Rectal smooth muscle tissue (tissue), 1 donor: Measurements from ENCODE around the gene TMEM184C.

Source experiments
- H3K27ac ChIP-seq: one replicate; pipeline ENCODE4 v1.7.0; 2013; ENCODE audit warnings: low read depth, low read length, inconsistent platforms
- H3K27me3 ChIP-seq: one replicate; pipeline ENCODE4 v1.7.0; 2013; ENCODE audit warnings: low read length; ENCODE audit not compliant: control insufficient read depth, insufficient read depth
- H3K36me3 ChIP-seq: one replicate; pipeline ENCODE4 v1.7.0; 2013; ENCODE audit warnings: low read length; ENCODE audit not compliant: control insufficient read depth, insufficient read depth
- H3K4me1 ChIP-seq: one replicate; pipeline ENCODE4 v1.7.0; 2013; ENCODE audit warnings: low read length; ENCODE audit not compliant: control insufficient read depth, insufficient read depth
- H3K4me3 ChIP-seq: one replicate; pipeline ENCODE4 v1.7.0; 2013; ENCODE audit warnings: low read length
- H3K9ac ChIP-seq: one replicate; pipeline ENCODE4 v1.7.0; 2013; ENCODE audit warnings: low read length

TMEM184C gene

GRCh38 chr4:147587041-147587440, 30.2 kb upstream of the TMEM184C start:
- Histone ChIP-seq H3K4me3 (no peak overlapping the region), H3K27ac (no peak overlapping the region), H3K36me3 (no peaks in the 10 kb centered on the region), H3K9ac (no peak overlapping the region), H3K4me1 (no peaks in the 10 kb centered on the region), H3K27me3 (no peaks in the 10 kb centered on the region)

DNA sequence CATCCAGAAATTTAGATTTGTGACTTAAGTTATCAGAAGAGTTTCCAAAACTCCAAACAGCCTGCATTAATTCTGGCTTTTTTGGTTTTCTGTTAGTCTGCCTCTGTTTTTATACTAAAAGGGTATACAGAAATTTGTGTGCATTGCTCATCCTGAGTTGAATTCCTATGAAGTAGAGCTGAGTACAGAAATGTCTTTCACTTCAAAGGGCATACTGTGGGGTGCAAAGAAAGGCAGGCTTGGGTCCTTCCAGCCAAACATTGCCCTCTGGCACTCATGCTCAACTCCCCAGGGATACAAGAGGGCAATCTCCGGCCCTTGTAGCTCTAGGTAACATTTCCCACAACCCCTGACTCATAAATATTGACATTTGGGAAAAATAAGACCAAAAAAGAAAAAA, 27.6 kb upstream of the TMEM184C start:
- Histone ChIP-seq H3K4me3 (no peak overlapping the region), H3K4me1 (no peaks in the 10 kb centered on the region), H3K9ac (no peak overlapping the region), H3K27ac (no peak overlapping the region), H3K27me3 (no peaks in the 10 kb centered on the region), H3K36me3 (no peaks in the 10 kb centered on the region)

DNA sequence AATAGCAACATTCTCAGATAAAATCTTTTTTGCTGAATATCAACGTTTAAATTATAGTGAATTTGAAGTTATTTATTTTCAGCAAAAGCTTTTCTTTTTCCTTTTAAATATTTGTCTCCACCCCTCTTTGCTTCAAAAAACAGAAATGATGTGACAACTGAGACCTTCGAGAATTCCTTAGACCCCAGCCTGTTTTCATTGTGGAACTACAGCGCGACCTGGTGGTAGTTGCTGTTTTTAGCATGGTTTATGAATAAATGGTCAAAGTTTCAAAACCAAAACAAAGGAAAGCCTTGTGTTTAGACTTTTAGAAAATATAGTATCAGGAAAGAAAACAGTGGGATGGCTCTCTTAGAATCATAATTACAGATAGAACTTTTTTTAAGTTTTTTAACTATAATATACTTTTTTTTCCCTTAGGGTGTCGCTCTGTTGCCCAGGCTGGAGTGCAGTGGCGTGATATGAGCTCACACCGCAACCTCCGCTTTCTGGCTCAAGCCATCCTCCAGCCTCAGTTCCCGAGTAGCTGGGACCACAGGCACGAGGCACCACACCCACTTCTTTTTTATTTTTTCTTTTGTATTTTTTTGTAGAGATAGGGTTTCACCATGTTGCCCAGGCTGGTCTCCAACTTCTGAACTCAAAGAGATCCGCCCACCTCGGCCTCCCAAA, 26.8 kb upstream of the TMEM184C start:
- Histone ChIP-seq H3K4me3 (no peak overlapping the region), H3K9ac (no peak overlapping the region), H3K27ac (no peak overlapping the region), H3K36me3 (no peaks in the 10 kb centered on the region), H3K27me3 (no peaks in the 10 kb centered on the region), H3K4me1 (no peaks in the 10 kb centered on the region)

GRCh38 chr4:147591106-147591505, 26.1 kb upstream of the TMEM184C start:
- Histone ChIP-seq H3K4me1 (no peaks in the 10 kb centered on the region), H3K4me3 (no peak overlapping the region), H3K27ac (no peak overlapping the region), H3K27me3 (no peaks in the 10 kb centered on the region), H3K36me3 (no peaks in the 10 kb centered on the region), H3K9ac (no peak overlapping the region)

DNA sequence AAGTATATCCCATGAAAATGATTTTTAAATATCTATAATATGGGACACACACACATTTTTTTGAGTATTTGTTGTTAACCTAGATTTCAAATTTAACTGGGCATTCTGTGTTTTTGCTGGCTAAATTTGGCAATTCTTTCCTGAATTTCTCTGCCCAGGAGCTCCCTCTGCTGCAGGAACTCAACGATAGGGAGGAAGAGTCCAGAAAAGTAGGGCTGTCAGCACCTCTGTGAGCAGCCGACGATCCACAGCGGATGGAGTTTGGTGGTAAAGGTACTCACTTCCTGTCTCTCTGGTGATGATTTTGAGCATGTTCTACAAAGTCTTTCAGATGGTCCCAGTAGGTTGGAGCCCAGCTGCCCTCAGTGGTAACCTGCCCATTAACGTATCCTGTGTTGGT, 23.1 kb upstream of the TMEM184C start:
- no peaks in the 10 kb centered on the region for H3K4me1 ChIP-seq
- no peak overlapping the region for H3K4me3 ChIP-seq
- no peak overlapping the region for H3K27ac ChIP-seq
- no peak overlapping the region for H3K9ac ChIP-seq
- H3K36me3 ChIP-seq, result no peaks in the 10 kb centered on the region
- H3K27me3 ChIP-seq, result no peaks in the 10 kb centered on the region

GRCh38 chr4:147594578-147594977, 22.6 kb upstream of the TMEM184C start:
- Histone ChIP-seq H3K4me1 (no peaks in the 10 kb centered on the region), H3K27me3 (no peaks in the 10 kb centered on the region), H3K9ac (no peak overlapping the region), H3K36me3 (no peaks in the 10 kb centered on the region), H3K4me3 (no peak overlapping the region), H3K27ac (no peak overlapping the region)

DNA sequence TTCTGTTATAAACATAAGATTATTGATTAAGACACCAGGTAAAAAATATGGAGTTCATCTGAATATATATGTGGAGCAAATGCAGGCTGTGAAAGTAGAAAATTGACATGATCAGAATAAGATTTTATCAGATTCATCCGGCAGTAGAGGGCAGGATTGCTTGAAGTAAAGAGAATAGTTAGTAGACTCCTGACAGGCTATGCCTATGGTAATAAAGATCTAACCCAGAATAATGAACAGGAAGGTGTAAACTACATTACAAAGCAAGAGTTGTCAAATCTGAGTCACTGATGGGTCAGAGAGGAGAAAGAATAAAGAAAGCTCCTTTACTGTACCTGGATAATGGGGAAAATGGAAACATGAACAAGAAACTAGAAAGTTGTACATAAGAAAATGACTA, 20.8 kb upstream of the TMEM184C start:
- Histone ChIP-seq H3K27ac (no peak overlapping the region), H3K36me3 (no peaks in the 10 kb centered on the region), H3K9ac (no peak overlapping the region), H3K4me3 (no peak overlapping the region), H3K4me1 (no peaks in the 10 kb centered on the region), H3K27me3 (no peaks in the 10 kb centered on the region)

GRCh38 chr4:147596981-147597380, 20.2 kb upstream of the TMEM184C start:
- H3K9ac ChIP-seq, result no peak overlapping the region
- no peak overlapping the region for H3K27ac ChIP-seq

DNA sequence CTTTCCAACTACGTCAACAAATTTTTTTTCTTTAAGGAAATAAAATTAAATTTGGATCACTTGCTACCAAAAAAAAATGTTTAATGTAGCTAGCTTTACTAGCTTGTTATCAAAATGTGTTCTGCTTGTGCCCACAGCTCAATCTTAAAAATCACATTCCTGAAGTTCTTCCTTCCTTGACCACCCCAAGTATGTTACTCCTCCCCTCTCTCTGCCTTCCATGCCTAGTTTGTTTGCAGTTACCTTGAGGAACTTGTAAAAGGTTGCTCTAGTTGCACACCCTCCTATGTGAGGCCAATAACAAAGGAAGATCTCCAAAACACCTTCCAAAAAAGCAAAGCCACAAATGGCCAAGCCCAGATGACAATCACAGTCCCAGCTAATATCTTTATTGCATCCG, 19.6 kb upstream of the TMEM184C start:
- Histone ChIP-seq H3K27ac (no peak overlapping the region), H3K9ac (no peak overlapping the region), H3K4me3 (no peak overlapping the region), H3K27me3 (no peaks in the 10 kb centered on the region), H3K36me3 (no peaks in the 10 kb centered on the region), H3K4me1 (no peaks in the 10 kb centered on the region)

More at GRCh38 chr4:147596981-147597380, 20.2 kb upstream of the TMEM184C start:
- H3K27me3 ChIP-seq, result no peaks in the 10 kb centered on the region
- H3K36me3 ChIP-seq, result no peaks in the 10 kb centered on the region
- H3K4me3 ChIP-seq, result no peak overlapping the region
- H3K4me1 ChIP-seq, result no peaks in the 10 kb centered on the region

GRCh38 chr4:147599206-147599605, 18.0 kb upstream of the TMEM184C start:
- no peaks in the 10 kb centered on the region for H3K4me1 ChIP-seq
- H3K27me3 ChIP-seq, result no peaks in the 10 kb centered on the region
- H3K9ac ChIP-seq, result no peak overlapping the region
- H3K27ac ChIP-seq, result no peak overlapping the region
- H3K36me3 ChIP-seq, result no peaks in the 10 kb centered on the region
- H3K4me3 ChIP-seq, result no peak overlapping the region

- no peak overlapping the region for H3K4me3 ChIP-seq
- no peak overlapping the region for H3K9ac ChIP-seq
- H3K27me3 ChIP-seq, result no peaks in the 10 kb centered on the region
- H3K4me1 ChIP-seq, result no peaks in the 10 kb centered on the region
- no peaks in the 10 kb centered on the region for H3K36me3 ChIP-seq
- no peak overlapping the region for H3K27ac ChIP-seq
These were observed 17.4 kb upstream of the TMEM184C start for GRCh38 chr4:147599769-147600168.

- no peak overlapping the region for H3K4me3 ChIP-seq
- H3K36me3 ChIP-seq, result no peaks in the 10 kb centered on the region
- no peaks in the 10 kb centered on the region for H3K27me3 ChIP-seq
- no peaks in the 10 kb centered on the region for H3K4me1 ChIP-seq
- H3K27ac ChIP-seq, result no peak overlapping the region
- no peak overlapping the region for H3K9ac ChIP-seq
These were observed 11.7 kb upstream of the TMEM184C start for GRCh38 chr4:147605499-147605898.

GRCh38 chr4:147607471-147607870, 9.7 kb upstream of the TMEM184C start:
- H3K36me3 ChIP-seq, result no peaks in the 10 kb centered on the region
- H3K4me3 ChIP-seq, result no peak overlapping the region
- no peaks in the 10 kb centered on the region for H3K27me3 ChIP-seq
- no peak overlapping the region for H3K27ac ChIP-seq
- no peak overlapping the region for H3K9ac ChIP-seq
- no peaks in the 10 kb centered on the region for H3K4me1 ChIP-seq
